ENCODE data around the gene SMARCB1. TPM values are rescaled to one million over a fixed set of nuclear protein-coding genes. Genes with fewer than 3 reads are reported as not detected.

The SMARCB1 gene
- polyA plus RNA-seq, 1 donor (not counting 4 experiments of a cell fraction or from before 2014, with no cell fraction given): 95.2 TPM

DNA sequence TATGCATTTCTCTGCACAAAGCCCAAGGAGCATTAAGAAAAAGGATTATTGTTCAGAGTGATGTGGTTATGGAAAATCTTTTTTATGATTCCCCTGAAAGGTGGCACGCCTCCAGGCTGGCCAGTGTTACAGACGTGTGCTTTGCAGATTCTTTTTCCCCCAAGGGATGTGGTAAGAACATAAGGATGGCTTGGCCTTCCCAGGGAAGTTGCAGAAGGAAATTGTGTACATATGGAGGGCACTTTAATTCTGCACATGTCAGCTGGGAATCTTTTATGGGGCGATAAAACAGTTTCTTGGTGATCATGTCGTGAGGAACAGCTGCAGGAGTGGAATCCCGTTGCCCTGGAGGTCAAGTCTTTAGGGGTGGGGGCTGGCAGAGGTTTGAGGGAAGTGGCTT, 9.7 kb downstream of the SMARCB1 start:
- FAIRE-seq: no peak

DNA sequence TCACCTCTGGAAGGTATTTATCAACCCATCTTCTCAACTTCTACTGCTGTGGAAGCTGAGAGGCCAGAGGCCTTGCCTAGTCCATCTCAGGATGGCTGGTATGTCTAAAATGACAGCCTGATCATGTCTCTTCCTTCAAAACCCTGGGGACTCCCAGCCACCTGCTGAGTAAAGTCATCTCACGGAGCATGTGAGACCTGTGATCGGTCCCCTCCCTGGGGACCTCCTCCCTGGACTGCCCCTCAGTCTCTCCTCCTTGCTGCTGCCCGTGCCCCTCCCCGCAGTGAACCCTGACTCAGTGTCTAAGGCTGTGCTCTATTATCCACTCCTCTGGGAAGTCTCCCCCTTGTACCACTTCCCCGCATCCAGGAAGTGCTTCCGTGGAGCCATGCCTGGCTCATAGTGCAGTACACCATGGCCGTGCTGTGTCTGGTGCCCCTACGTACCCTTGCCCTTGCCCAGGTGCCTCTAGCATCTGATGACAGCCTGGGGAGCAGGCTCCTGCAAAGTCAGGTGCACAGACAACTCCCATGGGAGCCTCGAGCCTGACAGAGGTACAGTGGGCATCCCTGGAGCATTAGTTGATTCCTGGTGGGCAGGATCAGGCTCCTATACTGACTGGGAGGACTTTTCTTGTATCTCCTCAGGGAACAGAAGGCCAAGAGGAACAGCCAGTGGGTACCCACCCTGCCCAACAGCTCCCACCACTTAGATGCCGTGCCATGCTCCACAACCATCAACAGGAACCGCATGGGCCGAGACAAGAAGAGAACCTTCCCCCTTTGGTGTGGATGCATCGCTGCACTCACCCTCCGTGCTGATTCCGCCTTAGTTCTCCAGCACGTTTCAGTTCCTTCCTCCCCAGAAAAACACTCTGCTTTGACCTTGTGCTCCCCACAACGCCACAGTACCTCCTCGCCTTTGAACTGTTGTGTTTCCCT, 13.8 kb downstream of the SMARCB1 start:
- Histone ChIP-seq H3K27me3 (ENCODE audit: control insufficient read depth, extremely low read depth, insufficient read depth, low read length) (no peaks in the 10 kb centered on the region), H4K20me1 (ENCODE audit: control insufficient read depth, extremely low read depth, insufficient read depth, low read length) (no peaks in the 10 kb centered on the region), H3K4me1 (ENCODE audit: control insufficient read depth, extremely low read depth, insufficient read depth, low read length) (no peaks in the 10 kb centered on the region), H3K79me2 (ENCODE audit: control insufficient read depth, insufficient read depth, low read length) (no peaks in the 10 kb centered on the region), H2AFZ (ENCODE audit: control insufficient read depth, low read length) (no peak overlapping the region), H3K9me1 (ENCODE audit: control insufficient read depth, extremely low read depth, insufficient read depth, low read length) (no peaks in the 10 kb centered on the region), H3K9me3 (ENCODE audit: control insufficient read depth, low read depth, low read length) (no peaks in the 10 kb centered on the region), H3K36me3 (ENCODE audit: control insufficient read depth in 2 of 2, extremely low read depth in 1 of 2, insufficient read depth in 2 of 2, low read length in 2 of 2) (peaks cover 42 to 44% of the 10 kb centered on the region in 2 experiments), H3K9ac (ENCODE audit: control insufficient read depth, extremely low read depth, insufficient read depth, low read length) (no peak overlapping the region), H3K27ac (ENCODE audit: control insufficient read depth, insufficient read depth, low read length) (no peak overlapping the region), H3K4me3 (ENCODE audit: control insufficient read depth in 2 of 3, extremely low read depth in 1 of 3, insufficient read depth in 2 of 3, low read depth in 1 of 3, low read length in 3 of 3) (no peak overlapping the region), H3K4me2 (ENCODE audit: control insufficient read depth, extremely low read depth, insufficient read depth, low read depth, low read length) (no peak overlapping the region)
- FAIRE-seq: no peak
- dilution Hi-C loops (cut with MboI; ENCODE audit: extremely low pct_ligation_motif_present, low sequenced_read_pairs): no loop called here
- DNase-seq (ENCODE audit: low read depth, low spot score): no peak
- TF ChIP-seq, protein P1, sequence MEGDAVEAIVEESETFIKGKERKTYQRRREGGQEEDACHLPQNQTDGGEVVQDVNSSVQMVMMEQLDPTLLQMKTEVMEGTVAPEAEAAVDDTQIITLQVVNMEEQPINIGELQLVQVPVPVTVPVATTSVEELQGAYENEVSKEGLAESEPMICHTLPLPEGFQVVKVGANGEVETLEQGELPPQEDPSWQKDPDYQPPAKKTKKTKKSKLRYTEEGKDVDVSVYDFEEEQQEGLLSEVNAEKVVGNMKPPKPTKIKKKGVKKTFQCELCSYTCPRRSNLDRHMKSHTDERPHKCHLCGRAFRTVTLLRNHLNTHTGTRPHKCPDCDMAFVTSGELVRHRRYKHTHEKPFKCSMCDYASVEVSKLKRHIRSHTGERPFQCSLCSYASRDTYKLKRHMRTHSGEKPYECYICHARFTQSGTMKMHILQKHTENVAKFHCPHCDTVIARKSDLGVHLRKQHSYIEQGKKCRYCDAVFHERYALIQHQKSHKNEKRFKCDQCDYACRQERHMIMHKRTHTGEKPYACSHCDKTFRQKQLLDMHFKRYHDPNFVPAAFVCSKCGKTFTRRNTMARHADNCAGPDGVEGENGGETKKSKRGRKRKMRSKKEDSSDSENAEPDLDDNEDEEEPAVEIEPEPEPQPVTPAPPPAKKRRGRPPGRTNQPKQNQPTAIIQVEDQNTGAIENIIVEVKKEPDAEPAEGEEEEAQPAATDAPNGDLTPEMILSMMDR (optimal IDR thresholded peaks at IDR 0.05 in 1 of 3, IDR thresholded peaks at IDR 0.05 in 1 of 3, conservative IDR thresholded peaks at IDR 0.05 in 1 of 3; ENCODE audit: extremely low read depth in 1 of 3, insufficient read depth in 2 of 3, low read length in 3 of 3): no peak
- no peak for TF ChIP-seq EZH2 (IDR thresholded peaks at IDR 0.05; ENCODE audit: low read length)

More for the DNA sequence above, 9.7 kb downstream of the SMARCB1 start:
- peaks cover 35 to 37% of the 10 kb centered on the region in 2 experiments for H3K36me3 ChIP-seq (ENCODE audit: control insufficient read depth in 2 of 2, extremely low read depth in 1 of 2, insufficient read depth in 2 of 2, low read length in 2 of 2)
- H4K20me1 ChIP-seq (ENCODE audit: control insufficient read depth, extremely low read depth, insufficient read depth, low read length): peaks cover 4% of the 10 kb centered on the region
- H3K79me2 ChIP-seq (ENCODE audit: control insufficient read depth, insufficient read depth, low read length): peaks cover 10% of the 10 kb centered on the region
- H3K27me3 ChIP-seq (ENCODE audit: control insufficient read depth, extremely low read depth, insufficient read depth, low read length): no peaks in the 10 kb centered on the region
- no peak overlapping the region for H2AFZ ChIP-seq (ENCODE audit: control insufficient read depth, low read length)
- no peak overlapping the region for H3K27ac ChIP-seq (ENCODE audit: control insufficient read depth, insufficient read depth, low read length)
- no peaks in the 10 kb centered on the region for H3K9me3 ChIP-seq (ENCODE audit: control insufficient read depth, low read depth, low read length)
- DNase-seq (ENCODE audit: low read depth, low spot score): no peak
- TF ChIP-seq EZH2 (IDR thresholded peaks at IDR 0.05; ENCODE audit: low read length): no peak
- TF ChIP-seq, protein P1 (optimal IDR thresholded peaks at IDR 0.05 in 1 of 3, IDR thresholded peaks at IDR 0.05 in 1 of 3, conservative IDR thresholded peaks at IDR 0.05 in 1 of 3; ENCODE audit: extremely low read depth in 1 of 3, insufficient read depth in 2 of 3, low read length in 3 of 3): no peak
- no peak overlapping the region for H3K4me2 ChIP-seq (ENCODE audit: control insufficient read depth, extremely low read depth, insufficient read depth, low read depth, low read length)
- no peak overlapping the region for H3K4me3 ChIP-seq (ENCODE audit: control insufficient read depth in 2 of 3, extremely low read depth in 1 of 3, insufficient read depth in 2 of 3, low read depth in 1 of 3, low read length in 3 of 3)
- H3K4me1 ChIP-seq (ENCODE audit: control insufficient read depth, extremely low read depth, insufficient read depth, low read length): no peaks in the 10 kb centered on the region
- dilution Hi-C loops (cut with MboI; ENCODE audit: extremely low pct_ligation_motif_present, low sequenced_read_pairs): no loop called here
- H3K9ac ChIP-seq (ENCODE audit: control insufficient read depth, extremely low read depth, insufficient read depth, low read length): no peak overlapping the region
- H3K9me1 ChIP-seq (ENCODE audit: control insufficient read depth, extremely low read depth, insufficient read depth, low read length): no peaks in the 10 kb centered on the region

Data from keratinocyte (primary cell).